DLD1 (cell line): ENCODE data around the gene METTL13.

ENCODE experiments used
- in situ Hi-C: cut with HindIII; loops from 2 replicates; pipeline ENCODE4 v1.10.0; 2017; ENCODE audit warnings: low sequenced_read_pairs

The METTL13 gene

GRCh38 chr1:171769171-171769570 is 12.3 kb upstream of the METTL13 start:
- in situ Hi-C loops, result no loop called here

GRCh38 chr1:171769754-171770153 is 11.7 kb upstream of the METTL13 start:
- in situ Hi-C loops, result no loop called here

- in situ Hi-C loops, result no loop called here
Observed at GRCh38 chr1:171772312-171772711, 9.1 kb upstream of the METTL13 start.

- in situ Hi-C loops, result loop anchor here (25.0 kb wide), 1 partner anchor 632 kb away; the partner anchor contains the start of gene C1orf105
Observed at GRCh38 chr1:171780583-171781175, 781 bp upstream of the METTL13 start.

GRCh38 chr1:171783816-171784530 is 2.5 kb downstream of the METTL13 start:
- in situ Hi-C loops, result loop anchor here (25.0 kb wide), 1 partner anchor 628 kb away; the partner anchor contains the start of gene C1orf105

- in situ Hi-C loops, result loop anchor here (25.0 kb wide), 1 partner anchor 628 kb away; the partner anchor contains the start of gene C1orf105
Observed at GRCh38 chr1:171784784-171785183, 3.3 kb downstream of the METTL13 start.

GRCh38 chr1:171785766-171786165 is 4.3 kb downstream of the METTL13 start:
- in situ Hi-C loops, result loop anchor here (25.0 kb wide), 1 partner anchor 627 kb away; the partner anchor contains the start of gene C1orf105

GRCh38 chr1:171786534-171786933 is 5.1 kb downstream of the METTL13 start:
- in situ Hi-C loops, result loop anchor here (25.0 kb wide), 1 partner anchor 626 kb away; the partner anchor contains the start of gene C1orf105

GRCh38 chr1:171787686-171788480 is 6.4 kb downstream of the METTL13 start:
- in situ Hi-C loops, result loop anchor here (25.0 kb wide), 1 partner anchor 624 kb away; the partner anchor contains the start of gene C1orf105

- in situ Hi-C loops, result loop anchor here (25.0 kb wide), 1 partner anchor 624 kb away; the partner anchor contains the start of gene C1orf105
Observed at GRCh38 chr1:171788696-171789095, 7.2 kb downstream of the METTL13 start.

GRCh38 chr1:171790318-171790717 is 8.9 kb downstream of the METTL13 start:
- in situ Hi-C loops, result loop anchor here (25.0 kb wide), 1 partner anchor 622 kb away; the partner anchor contains the start of gene C1orf105

GRCh38 chr1:171792656-171793369 is 11.4 kb downstream of the METTL13 start:
- in situ Hi-C loops, result loop anchor here (25.0 kb wide), 1 partner anchor 619 kb away; the partner anchor contains the start of gene C1orf105

- in situ Hi-C loops, result loop anchor here (25.0 kb wide), 1 partner anchor 619 kb away; the partner anchor contains the start of gene C1orf105
Observed at GRCh38 chr1:171793636-171794035, 12.2 kb downstream of the METTL13 start.

- in situ Hi-C loops, result loop anchor here (25.0 kb wide), 1 partner anchor 618 kb away; the partner anchor contains the start of gene C1orf105
Observed at GRCh38 chr1:171794085-171794484, 12.6 kb downstream of the METTL13 start.

- in situ Hi-C loops, result loop anchor here (25.0 kb wide), 1 partner anchor 616 kb away; the partner anchor contains the start of gene C1orf105
Observed at GRCh38 chr1:171796592-171796991, 15.1 kb downstream of the METTL13 start.

- in situ Hi-C loops, result loop anchor here (25.0 kb wide), 1 partner anchor 614 kb away; the partner anchor contains the start of gene C1orf105
Observed at GRCh38 chr1:171798311-171798710, 16.9 kb downstream of the METTL13 start.

- in situ Hi-C loops, result loop anchor here (25.0 kb wide), 1 partner anchor 614 kb away; the partner anchor contains the start of gene C1orf105
Observed at GRCh38 chr1:171798765-171799164, 17.3 kb downstream of the METTL13 start.

- in situ Hi-C loops, result loop anchor here (25.0 kb wide), 1 partner anchor 613 kb away; the partner anchor contains the start of gene C1orf105
Observed at GRCh38 chr1:171799166-171799565, 17.7 kb downstream of the METTL13 start.

GRCh38 chr1:171799698-171800097 is 18.2 kb downstream of the METTL13 start:
- in situ Hi-C loops, result loop anchor here (10.0 to 25.0 kb wide), 2 partner anchors 185 to 613 kb away; partner anchors contain the start of gene C1orf105
